Nephron progenitor cell (in vitro differentiated cells): ENCODE measurements around the gene NR1I2.

Experiments used
- DNase-seq: peaks from one replicate; pipeline ENCODE4 v3.0.0; 2021
- H3K27ac Mint-ChIP-seq: 2 replicates; pipeline ENCODE4 v1.8.0; 2021; ENCODE audit warnings: mild to moderate bottlenecking, moderate library complexity, mixed read lengths
- H3K27me3 Mint-ChIP-seq: 2 replicates; pipeline ENCODE4 v1.8.0; 2021; ENCODE audit warnings: mild to moderate bottlenecking, low read depth, mixed read lengths; ENCODE audit not compliant: poor library complexity
- H3K36me3 Mint-ChIP-seq: 2 replicates; pipeline ENCODE4 v1.8.0; 2021; ENCODE audit warnings: low read depth, mixed read lengths
- H3K4me1 Mint-ChIP-seq: 2 replicates; pipeline ENCODE4 v1.8.0; 2021; ENCODE audit warnings: mixed read lengths
- H3K4me3 Mint-ChIP-seq: 2 replicates; pipeline ENCODE4 v1.8.0; 2021; ENCODE audit warnings: mild to moderate bottlenecking, moderate library complexity, mixed read lengths
- H3K9me3 Mint-ChIP-seq: 2 replicates; pipeline ENCODE4 v1.8.0; 2021; ENCODE audit warnings: mild to moderate bottlenecking, moderate library complexity, mixed read lengths
- TF ChIP-seq, protein P1 (sequence below): fragments of 200-600 bp; sonication (generic); IDR thresholded peaks from 2 replicates; pipeline ENCODE4 v1.5.0; 2021; ENCODE audit warnings: antibody characterized with exemption

NR1I2 gene

DNA sequence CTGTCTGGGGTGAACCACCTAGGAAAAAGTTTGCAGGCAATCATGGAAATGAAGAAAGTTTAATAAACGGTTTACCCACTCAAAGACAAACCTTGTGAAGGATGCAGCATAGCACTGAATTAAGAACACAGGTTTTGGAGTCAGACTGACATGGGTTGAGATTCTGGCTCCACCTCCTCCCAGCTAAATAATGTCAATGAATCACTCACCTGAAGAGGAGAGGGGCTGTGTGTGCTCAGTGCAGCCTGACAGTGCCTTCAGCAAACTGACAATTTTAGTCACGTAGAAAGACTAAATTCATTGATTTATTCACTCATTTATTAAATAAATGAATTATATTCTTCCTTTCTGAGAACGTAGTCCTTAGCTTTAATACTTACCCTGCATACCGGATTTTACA, 18.9 kb downstream of the NR1I2 start:
- Mint-ChIP-seq H3K9me3 (no peaks in the 10 kb centered on the region), H3K27me3 (peaks cover 6% of the 10 kb centered on the region), H3K27ac (no peak overlapping the region), H3K36me3 (no peaks in the 10 kb centered on the region), H3K4me3 (no peak overlapping the region), H3K4me1 (peaks cover 14% of the 10 kb centered on the region)
- TF ChIP-seq, protein P1, sequence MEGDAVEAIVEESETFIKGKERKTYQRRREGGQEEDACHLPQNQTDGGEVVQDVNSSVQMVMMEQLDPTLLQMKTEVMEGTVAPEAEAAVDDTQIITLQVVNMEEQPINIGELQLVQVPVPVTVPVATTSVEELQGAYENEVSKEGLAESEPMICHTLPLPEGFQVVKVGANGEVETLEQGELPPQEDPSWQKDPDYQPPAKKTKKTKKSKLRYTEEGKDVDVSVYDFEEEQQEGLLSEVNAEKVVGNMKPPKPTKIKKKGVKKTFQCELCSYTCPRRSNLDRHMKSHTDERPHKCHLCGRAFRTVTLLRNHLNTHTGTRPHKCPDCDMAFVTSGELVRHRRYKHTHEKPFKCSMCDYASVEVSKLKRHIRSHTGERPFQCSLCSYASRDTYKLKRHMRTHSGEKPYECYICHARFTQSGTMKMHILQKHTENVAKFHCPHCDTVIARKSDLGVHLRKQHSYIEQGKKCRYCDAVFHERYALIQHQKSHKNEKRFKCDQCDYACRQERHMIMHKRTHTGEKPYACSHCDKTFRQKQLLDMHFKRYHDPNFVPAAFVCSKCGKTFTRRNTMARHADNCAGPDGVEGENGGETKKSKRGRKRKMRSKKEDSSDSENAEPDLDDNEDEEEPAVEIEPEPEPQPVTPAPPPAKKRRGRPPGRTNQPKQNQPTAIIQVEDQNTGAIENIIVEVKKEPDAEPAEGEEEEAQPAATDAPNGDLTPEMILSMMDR = no peak
- DNase-seq = no peak

DNA sequence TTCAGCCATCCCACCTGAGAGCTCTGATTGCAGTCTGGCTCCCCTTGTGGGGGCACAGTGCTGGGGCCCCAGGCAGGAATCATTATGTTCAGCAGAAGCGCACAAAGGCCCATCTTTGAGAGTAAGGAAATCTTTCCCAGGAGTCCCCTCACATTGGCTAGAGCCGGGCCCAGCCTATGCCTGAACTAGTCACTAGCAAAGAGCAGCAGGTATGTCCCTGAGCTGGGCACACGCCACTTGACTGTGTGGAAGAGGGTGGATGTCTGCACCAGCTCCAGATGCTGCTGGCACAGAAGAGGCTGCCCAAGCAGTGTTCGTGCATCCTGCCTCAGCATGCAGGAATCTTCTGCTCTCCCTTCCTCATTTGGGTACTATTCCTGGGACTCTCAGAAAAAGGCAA, 26.3 kb downstream of the NR1I2 start:
- no peak overlapping the region for H3K4me3 Mint-ChIP-seq
- TF ChIP-seq, protein P1 = no peak
- H3K9me3 Mint-ChIP-seq = no peaks in the 10 kb centered on the region
- no peak overlapping the region for H3K27ac Mint-ChIP-seq
- H3K4me1 Mint-ChIP-seq = peaks cover 5% of the 10 kb centered on the region
- H3K36me3 Mint-ChIP-seq = no peaks in the 10 kb centered on the region
- DNase-seq = no peak
- peaks cover 4% of the 10 kb centered on the region for H3K27me3 Mint-ChIP-seq

GRCh38 chr3:119808843-119809242, 26.9 kb downstream of the NR1I2 start:
- TF ChIP-seq, protein P1 = no peak
- H3K36me3 Mint-ChIP-seq = no peaks in the 10 kb centered on the region
- H3K27ac Mint-ChIP-seq = no peak overlapping the region
- H3K4me1 Mint-ChIP-seq = peaks cover 5% of the 10 kb centered on the region
- peaks cover 4% of the 10 kb centered on the region for H3K27me3 Mint-ChIP-seq
- H3K9me3 Mint-ChIP-seq = no peaks in the 10 kb centered on the region
- no peak overlapping the region for H3K4me3 Mint-ChIP-seq
- DNase-seq = no peak

DNA sequence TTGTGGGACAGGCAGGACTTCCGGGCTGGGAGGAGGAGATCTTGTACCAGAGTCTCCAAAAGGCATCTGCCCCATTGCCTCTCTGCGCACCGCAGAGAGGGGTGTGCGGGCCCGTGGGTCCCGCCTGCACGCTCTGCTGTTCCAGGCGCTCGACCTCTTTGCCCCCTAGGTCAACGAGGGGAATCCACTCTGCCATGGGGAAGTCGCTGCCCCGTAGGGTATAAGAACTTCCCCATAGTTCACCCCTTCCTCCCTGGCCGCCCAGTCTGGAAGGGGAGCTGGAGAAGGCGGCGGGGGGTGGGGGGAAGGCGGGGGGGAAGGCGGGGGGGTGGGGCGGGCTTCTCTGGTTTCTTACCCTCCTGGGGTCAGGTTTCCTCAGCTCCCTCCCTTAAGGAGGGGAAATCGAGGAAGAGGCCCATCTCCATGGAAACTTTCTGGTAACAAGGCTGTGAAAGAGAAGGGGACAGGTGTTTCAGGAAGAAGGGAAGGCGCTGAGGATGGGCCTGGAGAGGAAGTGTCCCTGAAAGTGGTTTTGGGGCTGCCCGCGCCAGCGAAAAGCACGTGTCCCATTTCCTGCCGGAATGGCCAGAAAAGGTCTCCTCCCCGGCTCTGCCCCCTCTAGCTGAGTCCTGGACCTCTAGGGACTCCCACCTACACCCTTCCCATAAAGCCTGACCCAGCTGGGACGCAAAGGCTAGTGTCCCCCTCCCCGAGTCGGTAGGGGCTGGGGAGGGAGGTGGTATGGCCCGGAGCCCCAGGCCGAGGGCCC, 27.5 kb downstream of the NR1I2 start:
- peaks cover 5% of the 10 kb centered on the region for H3K4me1 Mint-ChIP-seq
- H3K9me3 Mint-ChIP-seq = no peaks in the 10 kb centered on the region
- TF ChIP-seq, protein P1 = no peak
- no peak overlapping the region for H3K4me3 Mint-ChIP-seq
- no peak for DNase-seq
- H3K36me3 Mint-ChIP-seq = no peaks in the 10 kb centered on the region
- peaks cover 4% of the 10 kb centered on the region for H3K27me3 Mint-ChIP-seq
- H3K27ac Mint-ChIP-seq = no peak overlapping the region

GRCh38 chr3:119810018-119810435, 28.1 kb downstream of the NR1I2 start:
- no peak for DNase-seq
- H3K4me3 Mint-ChIP-seq = no peak overlapping the region
- H3K4me1 Mint-ChIP-seq = peaks cover 5% of the 10 kb centered on the region
- no peak overlapping the region for H3K27ac Mint-ChIP-seq
- no peaks in the 10 kb centered on the region for H3K9me3 Mint-ChIP-seq
- peaks cover 7% of the 10 kb centered on the region for H3K27me3 Mint-ChIP-seq
- TF ChIP-seq, protein P1 = no peak
- H3K36me3 Mint-ChIP-seq = no peaks in the 10 kb centered on the region

DNA sequence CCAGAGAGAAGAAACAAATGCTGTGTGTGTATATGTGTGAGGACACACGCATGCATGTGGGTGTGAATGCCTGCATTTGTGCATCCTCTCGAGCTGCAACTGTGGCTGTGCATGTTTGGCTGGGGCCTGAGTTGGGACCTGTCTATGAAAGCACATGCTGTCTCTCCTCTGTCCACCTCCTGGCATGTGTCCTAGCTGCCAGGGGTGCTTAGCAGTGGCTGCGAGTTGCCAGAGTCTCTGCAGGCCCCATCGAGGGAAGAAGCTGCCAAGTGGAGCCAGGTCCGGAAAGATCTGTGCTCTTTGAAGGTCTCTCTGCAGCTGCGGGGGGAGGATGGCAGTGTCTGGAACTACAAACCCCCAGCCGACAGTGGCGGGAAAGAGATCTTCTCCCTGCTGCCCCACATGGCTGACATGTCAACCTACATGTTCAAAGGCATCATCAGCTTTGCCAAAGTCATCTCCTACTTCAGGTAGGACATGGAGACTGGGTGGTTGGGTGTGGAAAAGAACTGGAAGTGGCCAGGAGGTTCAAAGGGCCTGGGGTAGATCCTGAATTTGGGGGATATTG, 30.7 kb downstream of the NR1I2 start:
- peaks cover 7% of the 10 kb centered on the region for H3K27me3 Mint-ChIP-seq
- no peak for DNase-seq
- no peaks in the 10 kb centered on the region for H3K9me3 Mint-ChIP-seq
- no peak overlapping the region for H3K27ac Mint-ChIP-seq
- TF ChIP-seq, protein P1 = no peak
- peaks cover 5% of the 10 kb centered on the region for H3K4me1 Mint-ChIP-seq
- no peaks in the 10 kb centered on the region for H3K36me3 Mint-ChIP-seq
- no peak overlapping the region for H3K4me3 Mint-ChIP-seq
